Measurements from ENCODE around the gene GNAL. TPM values are rescaled to one million over a fixed set of nuclear protein-coding genes. Genes with fewer than 3 reads are reported as not detected.

The GNAL gene
- total RNA-seq, 1 experiment from 2014 or later = 24.0 TPM

GRCh38 chr18:11754979-11755378 is 65.9 kb downstream of the GNAL start:
- no peak for DNase-seq
- WGBS (ENCODE audit: extremely low coverage, insufficient read length, low lambda C conversion rate) = no CpG with 5 or more reads among the region's 8 CpGs
- Histone ChIP-seq H3K4me2 (ENCODE audit: insufficient read depth, insufficient read length, low read length) (no peak overlapping the region), H3K4me1 (ENCODE audit: insufficient read depth, low read length) (no peaks in the 10 kb centered on the region), H3K27me3 (ENCODE audit: insufficient read depth, low read length) (no peaks in the 10 kb centered on the region; the same call in 1 of the 2 replicates), H4K5ac (ENCODE audit: insufficient read length, low read depth, low read length) (no peak overlapping the region), H3K18ac (ENCODE audit: insufficient read length, low read depth, low read length) (no peak overlapping the region), H4K8ac (replicated peaks; ENCODE audit: insufficient read length, low read depth, low read length) (no peak overlapping the region), H2AFZ (ENCODE audit: low read length) (no peak overlapping the region), H3T11ph (ENCODE audit: low read length) (no peak overlapping the region), H3K9ac (ENCODE audit: extremely low read depth, insufficient read length, low read length) (no peak overlapping the region), H3K23me2 (ENCODE audit: insufficient read length, low read depth, low read length, poor library complexity, severe bottlenecking) (peaks cover 10% of the 10 kb centered on the region), H2BK12ac (ENCODE audit: insufficient read length, low read depth, low read length) (no peak overlapping the region), H2BK15ac (ENCODE audit: low read depth, low read length) (no peak overlapping the region), H4K91ac (ENCODE audit: insufficient read length, low read depth, low read length) (no peak overlapping the region), H3K14ac (ENCODE audit: insufficient read depth, low read length) (no peak overlapping the region), H3K9me3 (ENCODE audit: control insufficient read depth, low read depth, low read length) (no peaks in the 10 kb centered on the region), H2BK5ac (ENCODE audit: insufficient read length, low read length) (no peak overlapping the region), H3K27ac (ENCODE audit: insufficient read length, low read depth, low read length) (no peak overlapping the region), H3K79me1 (ENCODE audit: insufficient read depth, low read depth, low read length, poor library complexity, severe bottlenecking) (no peaks in the 10 kb centered on the region), H2BK20ac (ENCODE audit: low read depth, low read length, poor library complexity, severe bottlenecking) (no peak overlapping the region), H3K23ac (ENCODE audit: insufficient read length, low read depth, low read length) (no peak overlapping the region), H3K4ac (ENCODE audit: low read depth, low read length) (no peak overlapping the region), H3K56ac (ENCODE audit: insufficient read length, low read depth, low read length) (no peak overlapping the region), H3K79me2 (ENCODE audit: insufficient read depth, low read length) (no peaks in the 10 kb centered on the region), H2BK120ac (ENCODE audit: low read depth, low read length, poor library complexity, severe bottlenecking) (no peak overlapping the region), H2AK5ac (ENCODE audit: insufficient read length, low read length) (no peak overlapping the region), H4K20me1 (ENCODE audit: control insufficient read depth, insufficient read depth, insufficient read length) (no peaks in the 10 kb centered on the region)
- TF ChIP-seq CTCF (conservative IDR thresholded peaks at IDR 0.05) = no peak
- Mint-ChIP-seq H3K27me3 (ENCODE audit: low read depth) (peaks cover 24% of the 10 kb centered on the region), H3K36me3 (ENCODE audit: insufficient read depth in 1 of 3, low read depth in 3 of 3) (peaks cover 0 to 30% (median 26%) of the 10 kb centered on the region in 3 experiments; a peak in 5 of 7 replicates), H3K9me3 (peaks cover 2 to 7% of the 10 kb centered on the region in 2 experiments; a peak in 3 of 5 replicates), H3K4me3 (no peak overlapping the region), H3K4me1 (peaks cover 18 to 22% of the 10 kb centered on the region in 2 experiments), H3K27ac (no peak overlapping the region)
